Kidney epithelial cell (primary cell): ENCODE measurements around the gene RXRA. TPM values are rescaled to one million over a fixed set of nuclear protein-coding genes. Genes with fewer than 3 reads are reported as not detected.

Experiments used
- DNase-seq: peaks from one replicate; pipeline ENCODE4 v3.0.0-alpha.2; 2010; ENCODE audit warnings: low read depth
- H3K27me3 ChIP-seq: 2 replicates; pipeline ENCODE4 v1.6.0; 2011; ENCODE audit warnings: low read length; ENCODE audit not compliant: control insufficient read depth, insufficient read depth
- H3K36me3 ChIP-seq: 2 replicates; pipeline ENCODE4 v1.5.1; 2011; ENCODE audit warnings: low read length; ENCODE audit not compliant: control insufficient read depth, insufficient read depth
- H3K4me3 ChIP-seq: 2 replicates; pipeline ENCODE4 v1.5.1; 2011; ENCODE audit warnings: low read depth, mild to moderate bottlenecking, control low read depth, low read length
- total RNA-seq: library from RNA; depleted of rRNA; stranded (reverse); fragments of >200 nt; gene quantifications from 2 replicates; pipeline ENCODE4 v1.2.3, GENCODE V29; 2015
- TF ChIP-seq, protein P1 (sequence below): IDR thresholded peaks from 2 replicates; pipeline ENCODE4 v1.5.1; 2011; ENCODE audit warnings: mild to moderate bottlenecking, moderate library complexity, low read length, control low read depth, inconsistent platforms; ENCODE audit not compliant: insufficient read depth, poor library complexity, severe bottlenecking

The RXRA gene
- total RNA-seq, 1 donor from 2014 or later, result 15.0 TPM

DNA sequence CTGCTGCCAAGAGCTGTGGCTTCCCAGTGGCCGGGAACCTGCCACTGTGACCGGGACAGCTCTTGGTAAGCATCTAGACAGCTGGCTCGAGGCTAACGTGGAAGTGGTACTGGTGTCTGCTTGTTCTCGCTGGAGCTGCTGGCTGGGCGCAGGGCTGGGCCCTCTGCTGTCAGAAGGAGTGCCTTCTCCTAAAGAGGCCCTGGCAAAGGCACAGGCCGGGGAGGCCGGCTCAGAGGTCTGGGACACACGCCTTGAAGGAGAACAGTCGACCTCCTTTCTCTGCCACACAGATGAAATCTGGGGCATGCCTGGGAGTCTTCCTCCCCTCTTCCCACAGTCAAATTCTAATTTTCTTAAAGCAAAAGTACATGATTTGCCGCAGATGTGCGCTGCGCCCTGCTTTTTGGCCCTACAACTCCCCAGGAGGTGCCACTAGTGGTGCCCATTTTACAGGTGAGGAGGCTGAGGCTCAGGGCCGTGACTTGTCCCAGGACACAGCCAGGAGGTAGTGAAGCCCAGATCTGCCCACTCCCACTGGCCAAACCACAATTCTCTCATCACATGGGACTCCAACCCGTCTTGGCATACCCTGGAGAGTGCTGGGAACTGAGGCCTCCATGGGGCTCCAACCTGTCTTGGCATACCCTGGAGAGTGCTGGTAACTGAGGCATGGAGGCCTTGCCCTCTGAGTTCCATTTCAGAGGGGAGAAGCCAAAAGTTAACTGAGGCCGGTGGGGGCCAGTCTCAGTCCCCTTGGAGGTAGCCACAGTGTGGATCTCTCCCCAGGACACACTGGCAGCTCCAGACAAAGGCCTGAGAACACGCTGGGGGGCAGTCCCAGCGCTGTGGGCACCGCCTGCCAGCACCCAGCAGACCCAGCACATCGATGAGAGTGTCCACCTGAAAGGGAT lies 12.0 kb upstream of the RXRA start:
- no peaks in the 10 kb centered on the region for H3K36me3 ChIP-seq
- DNase-seq, result no peak
- H3K27me3 ChIP-seq, result peaks cover 9% of the 10 kb centered on the region
- TF ChIP-seq, protein P1, sequence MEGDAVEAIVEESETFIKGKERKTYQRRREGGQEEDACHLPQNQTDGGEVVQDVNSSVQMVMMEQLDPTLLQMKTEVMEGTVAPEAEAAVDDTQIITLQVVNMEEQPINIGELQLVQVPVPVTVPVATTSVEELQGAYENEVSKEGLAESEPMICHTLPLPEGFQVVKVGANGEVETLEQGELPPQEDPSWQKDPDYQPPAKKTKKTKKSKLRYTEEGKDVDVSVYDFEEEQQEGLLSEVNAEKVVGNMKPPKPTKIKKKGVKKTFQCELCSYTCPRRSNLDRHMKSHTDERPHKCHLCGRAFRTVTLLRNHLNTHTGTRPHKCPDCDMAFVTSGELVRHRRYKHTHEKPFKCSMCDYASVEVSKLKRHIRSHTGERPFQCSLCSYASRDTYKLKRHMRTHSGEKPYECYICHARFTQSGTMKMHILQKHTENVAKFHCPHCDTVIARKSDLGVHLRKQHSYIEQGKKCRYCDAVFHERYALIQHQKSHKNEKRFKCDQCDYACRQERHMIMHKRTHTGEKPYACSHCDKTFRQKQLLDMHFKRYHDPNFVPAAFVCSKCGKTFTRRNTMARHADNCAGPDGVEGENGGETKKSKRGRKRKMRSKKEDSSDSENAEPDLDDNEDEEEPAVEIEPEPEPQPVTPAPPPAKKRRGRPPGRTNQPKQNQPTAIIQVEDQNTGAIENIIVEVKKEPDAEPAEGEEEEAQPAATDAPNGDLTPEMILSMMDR, result no peak
- H3K4me3 ChIP-seq, result no peak overlapping the region

DNA sequence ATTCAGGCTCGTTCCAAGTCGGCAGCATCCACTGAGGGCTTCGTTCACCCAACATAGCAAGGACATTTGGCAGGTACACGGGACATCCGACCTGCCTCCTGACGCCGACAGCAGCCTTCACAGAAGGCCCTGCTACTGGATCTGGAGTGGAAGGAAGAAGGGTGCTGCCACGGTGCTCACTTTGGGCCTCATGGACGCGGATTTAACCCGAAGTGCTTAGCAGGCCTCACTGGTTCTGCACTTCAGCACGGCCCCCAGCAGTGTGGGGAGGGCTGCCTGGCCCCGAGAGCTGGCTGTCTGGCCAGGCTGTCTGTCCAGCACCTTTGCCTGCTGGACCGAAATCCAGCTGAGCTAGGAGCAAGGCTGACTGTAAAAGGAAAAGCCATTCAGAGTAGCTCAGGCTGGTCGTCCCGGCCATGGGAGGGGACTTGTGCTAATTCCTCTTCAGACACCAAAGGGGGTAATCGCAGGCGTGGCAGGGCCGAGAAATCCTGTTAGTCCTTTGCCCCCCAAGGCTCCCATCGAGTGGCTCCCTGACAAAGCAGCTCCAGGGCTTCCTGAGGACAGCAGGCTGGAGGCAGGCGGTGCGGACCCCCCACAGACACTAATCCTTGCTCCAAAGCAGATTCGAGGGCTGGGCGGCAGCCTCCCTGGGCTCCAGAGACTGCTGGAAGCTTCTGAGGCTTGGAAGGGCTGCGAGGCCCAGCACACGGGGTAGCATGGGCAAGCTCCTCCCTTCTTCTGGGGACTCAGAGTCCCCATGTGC lies 11.1 kb upstream of the RXRA start:
- DNase-seq, result no peak
- no peak overlapping the region for H3K4me3 ChIP-seq
- TF ChIP-seq, protein P1, result no peak
- peaks cover 9% of the 10 kb centered on the region for H3K27me3 ChIP-seq
- H3K36me3 ChIP-seq, result no peaks in the 10 kb centered on the region

GRCh38 chr9:134315716-134316448 lies 10.4 kb upstream of the RXRA start:
- DNase-seq, result no peak
- TF ChIP-seq, protein P1, result no peak
- H3K36me3 ChIP-seq, result no peaks in the 10 kb centered on the region
- peaks cover 12% of the 10 kb centered on the region for H3K27me3 ChIP-seq
- no peak overlapping the region for H3K4me3 ChIP-seq

DNA sequence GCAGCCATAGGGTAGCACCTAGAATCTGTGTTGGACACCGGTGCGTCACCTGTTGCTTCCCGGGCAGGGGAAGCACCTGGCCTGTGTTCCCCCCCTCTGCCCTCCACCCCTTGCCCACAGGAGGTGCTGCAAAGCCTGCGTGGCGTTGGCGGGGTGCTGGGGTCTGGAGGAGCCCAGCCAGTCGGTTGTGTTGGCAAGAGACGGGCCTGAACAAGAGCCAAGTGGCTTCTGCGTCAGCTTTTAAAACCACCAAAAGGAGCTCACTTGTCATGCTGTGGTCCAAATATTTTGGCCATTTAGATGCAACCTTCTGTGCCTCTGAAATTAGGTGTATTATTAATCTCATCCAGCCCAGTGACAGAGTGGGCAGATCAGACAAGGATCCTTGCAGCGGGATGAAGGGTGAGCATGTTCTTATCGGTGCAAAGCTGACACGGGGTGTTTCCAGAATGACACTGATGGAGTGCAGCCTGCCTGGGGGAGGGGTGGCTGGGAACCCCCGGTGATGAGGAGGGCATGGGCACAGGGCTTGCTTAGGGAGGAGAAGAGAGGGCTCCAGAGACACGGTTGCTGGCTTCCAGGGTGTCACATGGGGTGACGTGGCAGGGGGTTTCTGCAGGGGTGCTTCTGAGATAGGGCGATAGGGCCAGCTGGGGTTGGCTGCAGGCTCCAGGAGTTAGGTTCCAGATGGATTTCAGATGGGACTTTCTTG lies 9.7 kb upstream of the RXRA start:
- Histone ChIP-seq H3K4me3 (no peak overlapping the region), H3K36me3 (no peaks in the 10 kb centered on the region), H3K27me3 (peaks cover 12% of the 10 kb centered on the region)
- TF ChIP-seq, protein P1, result no peak
- no peak for DNase-seq

DNA sequence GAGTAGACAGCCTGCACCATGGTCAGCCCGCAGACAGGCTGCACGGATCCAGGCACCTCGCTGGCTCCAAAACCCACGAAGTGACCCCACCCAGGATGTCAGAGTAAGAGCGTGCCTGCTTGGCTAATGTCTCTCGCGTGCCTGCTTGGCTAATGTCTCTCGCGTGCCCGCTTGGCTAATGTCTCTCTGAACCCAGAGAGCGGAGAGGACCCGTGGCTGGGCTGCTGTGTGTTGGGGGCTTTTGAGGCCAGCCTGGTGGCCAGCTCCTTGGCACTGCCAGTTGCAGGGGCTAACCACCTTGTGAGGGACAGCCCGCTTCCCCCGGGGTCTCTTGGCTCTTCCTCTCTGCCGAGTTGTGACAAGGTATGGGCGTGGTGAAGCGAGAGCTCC lies 8.9 kb upstream of the RXRA start:
- H3K4me3 ChIP-seq, result no peak overlapping the region
- TF ChIP-seq, protein P1, result no peak

More for the DNA sequence above, 8.9 kb upstream of the RXRA start:
- DNase-seq, result no peak
- Histone ChIP-seq H3K36me3 (no peaks in the 10 kb centered on the region), H3K27me3 (peaks cover 13% of the 10 kb centered on the region)
